Measurements from ENCODE around the gene BOD1L1.

GRCh38 chr4:13523105-13523477, 104.4 kb downstream of the BOD1L1 start:
- TF ChIP-seq CTCF (IDR thresholded peaks at IDR 0.05; ENCODE audit: low read length) (no peak), EZH2phosphoT487 (IDR thresholded peaks at IDR 0.05; ENCODE audit: low read length) (no peak), EZH2 (optimal IDR thresholded peaks at IDR 0.05; ENCODE audit: low read depth, low read length) (no peak)

Measured in MM.1S (cell line).